Lower leg skin (tissue), 4 donors: Measurements from ENCODE around the gene UBIAD1. TPM values are rescaled to one million over a fixed set of nuclear protein-coding genes. Genes with fewer than 3 reads are reported as not detected.

ENCODE experiments used
- DNase-seq, 2 donors: peaks; one replicate each; pipeline ENCODE4 v3.0.0-alpha.2; 2019; ENCODE audit warnings: low spot score in 2 of 2
- H3K4me3 ChIP-seq: fragments of 200-600 bp; sonication (generic); 2 replicates; pipeline ENCODE4 v1.5.1; 2017; ENCODE audit warnings: mild to moderate bottlenecking, low read depth; ENCODE audit not compliant: poor library complexity, severe bottlenecking
- POLR2A ChIP-seq, 2 donors: fragments of 450-650 bp; IDR thresholded peaks; one replicate each; pipeline ENCODE4 v1.6.1; 2016 to 2017; ENCODE audit warnings: antibody characterized with exemption in 2 of 2, mild to moderate bottlenecking in 1 of 2, moderate library complexity in 1 of 2
- WGBS, 2 donors: methylation state at CpG; one replicate each; pipeline ENCODE4 v1.1.5; 2018; 5-methylcytosine and 5-hydroxymethylcytosine counted together
- intact Hi-C: fragments of 100-400 bp; cut with DNase I; formaldehyde crosslinking; loops from one replicate; pipeline ENCODE4 v1.15.0; 2023; ENCODE audit warnings: low total_unique reads
- total RNA-seq, 4 donors: library from RNA; depleted of rRNA; stranded (reverse); fragments of >200 nt; gene quantifications; one replicate each; pipeline ENCODE4 v1.1.0, GENCODE V29; 2016
- TF ChIP-seq, protein P1 (sequence below), 3 donors: fragments of 450-650 bp; IDR thresholded peaks; one replicate each; pipeline ENCODE4 v1.5.1; 2016; ENCODE audit warnings: antibody characterized with exemption in 3 of 3, mild to moderate bottlenecking in 3 of 3, moderate library complexity in 2 of 3

Gene UBIAD1
- total RNA-seq, 4 donors from 2014 or later = 7.4 to 23.0 (median 14.6) TPM

- intact Hi-C loops = no loop called here
- WGBS, 2 donors = 63 to 66% methylated on average over 13 of the region's 13 CpGs
Measured at GRCh38 chr1:11334261-11334804, 61.3 kb downstream of the UBIAD1 start.

DNA sequence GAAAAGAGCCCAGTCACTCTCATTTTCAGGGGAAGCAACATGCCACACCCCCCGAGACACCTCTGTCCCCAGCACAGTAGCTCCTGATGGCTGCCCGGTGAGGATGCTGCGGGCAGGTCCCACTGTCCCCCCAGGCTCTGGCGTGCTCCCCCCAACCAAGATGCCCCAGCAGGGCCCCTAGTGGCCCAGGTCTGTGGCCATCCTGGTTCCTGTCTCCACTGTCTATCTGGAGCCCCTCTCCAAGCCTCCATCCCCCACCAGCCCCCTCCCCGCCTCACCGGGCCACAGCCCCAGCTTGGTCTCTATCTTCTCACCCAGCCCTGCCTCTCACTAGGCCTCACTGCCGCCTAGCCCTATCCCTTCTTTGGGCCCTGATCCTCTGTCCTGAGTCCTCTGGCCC lies 61.8 kb downstream of the UBIAD1 start:
- intact Hi-C loops = no loop called here
- no peak overlapping the region for H3K4me3 ChIP-seq
- TF ChIP-seq POLR2A (IDR thresholded peaks at IDR 0.05) = no peak
- TF ChIP-seq, protein P1, sequence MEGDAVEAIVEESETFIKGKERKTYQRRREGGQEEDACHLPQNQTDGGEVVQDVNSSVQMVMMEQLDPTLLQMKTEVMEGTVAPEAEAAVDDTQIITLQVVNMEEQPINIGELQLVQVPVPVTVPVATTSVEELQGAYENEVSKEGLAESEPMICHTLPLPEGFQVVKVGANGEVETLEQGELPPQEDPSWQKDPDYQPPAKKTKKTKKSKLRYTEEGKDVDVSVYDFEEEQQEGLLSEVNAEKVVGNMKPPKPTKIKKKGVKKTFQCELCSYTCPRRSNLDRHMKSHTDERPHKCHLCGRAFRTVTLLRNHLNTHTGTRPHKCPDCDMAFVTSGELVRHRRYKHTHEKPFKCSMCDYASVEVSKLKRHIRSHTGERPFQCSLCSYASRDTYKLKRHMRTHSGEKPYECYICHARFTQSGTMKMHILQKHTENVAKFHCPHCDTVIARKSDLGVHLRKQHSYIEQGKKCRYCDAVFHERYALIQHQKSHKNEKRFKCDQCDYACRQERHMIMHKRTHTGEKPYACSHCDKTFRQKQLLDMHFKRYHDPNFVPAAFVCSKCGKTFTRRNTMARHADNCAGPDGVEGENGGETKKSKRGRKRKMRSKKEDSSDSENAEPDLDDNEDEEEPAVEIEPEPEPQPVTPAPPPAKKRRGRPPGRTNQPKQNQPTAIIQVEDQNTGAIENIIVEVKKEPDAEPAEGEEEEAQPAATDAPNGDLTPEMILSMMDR (IDR thresholded peaks at IDR 0.05) = no peak
- WGBS, 2 donors = 87 to 90% methylated on average over 6 to 7 of the region's 7 CpGs
- DNase-seq = no peak

More at GRCh38 chr1:11334261-11334804, 61.3 kb downstream of the UBIAD1 start:
- no peak for DNase-seq
- no peak overlapping the region for H3K4me3 ChIP-seq
- TF ChIP-seq, protein P1 (IDR thresholded peaks at IDR 0.05) = no peak
- no peak for TF ChIP-seq POLR2A (IDR thresholded peaks at IDR 0.05)

- DNase-seq = no peak
- intact Hi-C loops = no loop called here
- no peak overlapping the region for H3K4me3 ChIP-seq
- WGBS, 2 donors = 84 to 89% methylated on average over 7 of the region's 7 CpGs
- TF ChIP-seq, protein P1 (IDR thresholded peaks at IDR 0.05) = no peak
- TF ChIP-seq POLR2A (IDR thresholded peaks at IDR 0.05) = no peak
Measured at GRCh38 chr1:11335417-11336056, 62.5 kb downstream of the UBIAD1 start.

DNA sequence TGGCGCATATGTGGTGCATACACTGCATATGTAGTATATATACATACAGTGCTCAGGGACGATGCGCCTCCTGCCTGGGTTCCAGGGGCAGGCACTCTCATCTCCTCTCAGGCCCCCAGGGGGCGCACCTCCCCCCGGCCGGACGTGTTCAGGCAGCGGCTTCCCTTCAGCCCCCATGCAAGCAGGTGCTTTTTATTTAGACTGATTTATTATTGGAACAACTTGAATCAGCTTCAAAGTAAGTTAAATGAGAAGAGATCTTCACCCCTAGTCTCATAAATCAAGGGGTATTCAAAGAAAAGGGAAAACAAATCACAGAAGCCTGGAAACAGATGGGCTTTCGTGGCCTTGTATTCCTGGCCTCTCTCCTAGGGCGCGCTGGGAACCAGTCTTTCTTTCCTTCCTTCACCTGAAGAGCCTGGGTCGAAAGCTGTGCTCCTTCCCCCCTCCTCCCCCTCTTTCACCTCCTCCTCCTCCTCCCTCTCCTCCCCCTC lies 64.6 kb downstream of the UBIAD1 start:
- no peak for DNase-seq
- TF ChIP-seq, protein P1 (IDR thresholded peaks at IDR 0.05) = no peak
- no peak for TF ChIP-seq POLR2A (IDR thresholded peaks at IDR 0.05)
- H3K4me3 ChIP-seq = no peak overlapping the region
- 26 to 31% methylated on average over 12 of the region's 12 CpGs for WGBS, 2 donors
- intact Hi-C loops = no loop called here

Other genes with a start within 250 kb of the UBIAD1 start
- not detected for gene MASP2, start 226.0 kb upstream of the UBIAD1 start, total RNA-seq
- 10 to 100 TPM; 24.4 to 38.8 (median 31.6) TPM for gene SRM, start 213.2 kb upstream of the UBIAD1 start, total RNA-seq
- gene EXOSC10, start 173.3 kb upstream of the UBIAD1 start, total RNA-seq = 10 to 100 TPM; 51.8 to 78.1 (median 65.3) TPM
- 10 to 100 TPM in 1 of 4 donors, 1 to 10 TPM in 3; 1.3 to 16.6 (median 2.9) TPM for gene ANGPTL7, start 83.8 kb upstream of the UBIAD1 start, total RNA-seq
- gene MTOR, start 10.6 kb upstream of the UBIAD1 start, total RNA-seq = 10 to 100 TPM; 28.7 to 31.5 (median 29.7) TPM
- not detected for gene DISP3, start 206.0 kb downstream of the UBIAD1 start, total RNA-seq